Measurements from ENCODE around the gene TSLP.

DNA sequence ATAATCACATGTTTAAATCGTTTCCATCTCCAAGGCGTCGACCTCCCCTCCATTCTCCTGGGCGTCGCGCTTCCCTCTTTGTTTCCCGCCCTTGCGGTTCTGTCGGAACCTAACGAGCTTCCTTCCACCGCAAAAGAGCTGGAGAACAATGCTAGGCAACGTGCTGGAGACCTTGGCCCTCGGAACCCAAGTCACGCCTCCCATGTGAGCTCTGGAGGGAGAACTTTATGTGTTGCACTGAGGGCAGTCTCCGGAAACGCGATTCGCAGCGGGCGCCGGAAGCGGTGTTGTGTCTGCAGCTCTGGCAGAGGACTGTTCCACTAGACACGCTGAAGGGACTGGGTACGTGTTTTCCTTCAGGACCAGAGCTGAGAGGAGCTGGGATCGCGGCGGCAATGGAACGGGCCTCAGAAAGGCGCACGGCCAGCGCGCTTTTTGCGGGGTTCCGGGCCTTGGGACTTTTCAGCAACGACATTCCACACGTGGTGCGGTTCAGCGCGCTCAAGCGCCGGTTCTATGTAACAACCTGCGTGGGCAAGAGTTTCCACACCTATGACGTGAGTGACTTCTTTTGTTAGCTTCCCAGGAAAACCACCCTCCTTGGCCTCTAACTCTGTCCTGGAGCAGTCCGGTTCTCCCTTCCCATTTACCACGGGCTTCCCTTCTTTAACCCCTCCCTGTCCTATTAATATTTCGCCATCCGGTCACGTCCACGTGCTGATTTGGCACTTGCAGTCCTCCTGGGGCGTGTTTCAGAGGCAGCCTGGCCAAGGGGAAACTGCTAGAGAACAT lies 20.7 kb downstream of the TSLP start, which contains the start of gene WDR36:
- TF ChIP-seq, protein P1, sequence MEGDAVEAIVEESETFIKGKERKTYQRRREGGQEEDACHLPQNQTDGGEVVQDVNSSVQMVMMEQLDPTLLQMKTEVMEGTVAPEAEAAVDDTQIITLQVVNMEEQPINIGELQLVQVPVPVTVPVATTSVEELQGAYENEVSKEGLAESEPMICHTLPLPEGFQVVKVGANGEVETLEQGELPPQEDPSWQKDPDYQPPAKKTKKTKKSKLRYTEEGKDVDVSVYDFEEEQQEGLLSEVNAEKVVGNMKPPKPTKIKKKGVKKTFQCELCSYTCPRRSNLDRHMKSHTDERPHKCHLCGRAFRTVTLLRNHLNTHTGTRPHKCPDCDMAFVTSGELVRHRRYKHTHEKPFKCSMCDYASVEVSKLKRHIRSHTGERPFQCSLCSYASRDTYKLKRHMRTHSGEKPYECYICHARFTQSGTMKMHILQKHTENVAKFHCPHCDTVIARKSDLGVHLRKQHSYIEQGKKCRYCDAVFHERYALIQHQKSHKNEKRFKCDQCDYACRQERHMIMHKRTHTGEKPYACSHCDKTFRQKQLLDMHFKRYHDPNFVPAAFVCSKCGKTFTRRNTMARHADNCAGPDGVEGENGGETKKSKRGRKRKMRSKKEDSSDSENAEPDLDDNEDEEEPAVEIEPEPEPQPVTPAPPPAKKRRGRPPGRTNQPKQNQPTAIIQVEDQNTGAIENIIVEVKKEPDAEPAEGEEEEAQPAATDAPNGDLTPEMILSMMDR (IDR thresholded peaks at IDR 0.05), result no peak
- TF ChIP-seq POLR2AphosphoS5 (IDR thresholded peaks at IDR 0.05), result peak; percentile 71 to 90 (median 75)

Data from breast epithelium (tissue), 3 donors.